Keratinocyte (primary cell): Measurements from ENCODE around the gene RALGPS2. TPM values are rescaled to one million over a fixed set of nuclear protein-coding genes. Genes with fewer than 3 reads are reported as not detected.

ENCODE experiments used
- DNase-seq: peaks from one replicate; pipeline ENCODE4 v3.0.0-alpha.2; 2011; ENCODE audit warnings: low read depth, missing footprints, low spot score
- FAIRE-seq: peaks from 2 replicates; lab custom pipeline; 2011; peaks lifted over from hg19 to GRCh38; lab: Jason Lieb, UNC
- H2AFZ ChIP-seq: 2 replicates; pipeline ENCODE4 v1.6.0; 2012; ENCODE audit warnings: low read length, control low read depth, inconsistent platforms; ENCODE audit not compliant: control insufficient read depth
- H3K27ac ChIP-seq: 2 replicates; pipeline ENCODE4 v1.5.1; 2011; ENCODE audit warnings: low read length; ENCODE audit not compliant: control insufficient read depth, insufficient read depth
- H3K27me3 ChIP-seq: 3 replicates; pipeline ENCODE4 v1.6.0; 2011; ENCODE audit warnings: low read length; ENCODE audit not compliant: control insufficient read depth, insufficient read depth; ENCODE audit errors: extremely low read depth
- H3K36me3 ChIP-seq, 2 experiments: 2 replicates in 1 of 2; 3 replicates in 1 of 2; pipeline ENCODE4 v1.5.1; 2011; ENCODE audit warnings: low read length in 2 of 2, mild to moderate bottlenecking in 1 of 2; ENCODE audit not compliant: control insufficient read depth in 2 of 2, insufficient read depth in 2 of 2; ENCODE audit errors: extremely low read depth in 1 of 2
- H3K4me1 ChIP-seq: 3 replicates; pipeline ENCODE4 v1.5.1; 2011; ENCODE audit warnings: low read length; ENCODE audit not compliant: control insufficient read depth, insufficient read depth; ENCODE audit errors: extremely low read depth
- H3K4me2 ChIP-seq: 3 replicates; pipeline ENCODE4 v1.6.0; 2011; ENCODE audit warnings: low read depth, low read length; ENCODE audit not compliant: control insufficient read depth, insufficient read depth; ENCODE audit errors: extremely low read depth
- H3K4me3 ChIP-seq, 3 experiments: fragments of 200-600 bp in 1 of 3; sonication (generic) in 1 of 3; 2 replicates in 2 of 3; 3 replicates in 1 of 3; pipeline ENCODE4 v1.5.1; 2011 to 2016; ENCODE audit warnings: low read length in 3 of 3, mild to moderate bottlenecking in 3 of 3, control low read depth in 2 of 3, inconsistent platforms in 1 of 3, low read depth in 1 of 3, mixed read lengths in 1 of 3, mixed run types in 1 of 3, moderate library complexity in 1 of 3; ENCODE audit not compliant: control insufficient read depth in 2 of 3, insufficient read depth in 2 of 3; ENCODE audit errors: extremely low read depth in 1 of 3
- H3K79me2 ChIP-seq: 2 replicates; pipeline ENCODE4 v1.6.0; 2012; ENCODE audit warnings: low read length; ENCODE audit not compliant: control insufficient read depth, insufficient read depth
- H3K9ac ChIP-seq: 3 replicates; pipeline ENCODE4 v1.6.0; 2011; ENCODE audit warnings: low read length; ENCODE audit not compliant: control insufficient read depth, insufficient read depth; ENCODE audit errors: extremely low read depth
- H3K9me1 ChIP-seq: 3 replicates; pipeline ENCODE4 v1.6.0; 2011; ENCODE audit warnings: low read length; ENCODE audit not compliant: control insufficient read depth, insufficient read depth; ENCODE audit errors: extremely low read depth
- H3K9me3 ChIP-seq: 2 replicates; pipeline ENCODE4 v1.5.1; 2012; ENCODE audit warnings: low read depth, low read length; ENCODE audit not compliant: control insufficient read depth
- H4K20me1 ChIP-seq: 3 replicates; pipeline ENCODE4 v1.6.0; 2011; ENCODE audit warnings: low read length; ENCODE audit not compliant: control insufficient read depth, insufficient read depth; ENCODE audit errors: extremely low read depth
- EZH2 ChIP-seq: IDR thresholded peaks from one replicate; pipeline ENCODE4 v1.6.1; 2012; ENCODE audit warnings: inconsistent platforms, mild to moderate bottlenecking, low read length, moderate library complexity
- dilution Hi-C: fragments of 300-500 bp; cut with MboI; formaldehyde crosslinking; loops from one replicate; pipeline ENCODE4 v1.7.0; 2020; ENCODE audit warnings: low sequenced_read_pairs; ENCODE audit not compliant: extremely low pct_ligation_motif_present
- polyA plus RNA-seq, 5 experiments: library from polyadenylated mRNA; depleted of rRNA in 3 of 5; stranded (reverse) in 3 of 5; stranded (forward) in 1 of 5; unstranded in 1 of 5; fragments of >200 nt; gene quantifications; 1 replicate in 1 of 5; 2 replicates in 3 of 5; 3 replicates in 1 of 5; pipeline versions ENCODE4 v1.2.1 to v1.2.3, GENCODE V29; 2011 to 2012; ENCODE audit warnings: missing spikeins in 2 of 5, low read depth in 1 of 5, low replicate concordance in 1 of 5
- TF ChIP-seq, protein P1 (sequence below), 3 experiments: IDR thresholded peaks in 1 of 3; conservative IDR thresholded peaks in 1 of 3; optimal IDR thresholded peaks in 1 of 3; 2 replicates in 2 of 3; 3 replicates in 1 of 3; pipeline versions ENCODE3 to v1.5.1; 2011; ENCODE audit warnings: low read length in 3 of 3, mild to moderate bottlenecking in 3 of 3, moderate library complexity in 2 of 3, control low read depth in 1 of 3, inconsistent platforms in 1 of 3; ENCODE audit not compliant: insufficient read depth in 2 of 3; ENCODE audit errors: extremely low read depth in 1 of 3

The RALGPS2 gene
- polyA plus RNA-seq, 1 donor (not counting 4 experiments of a cell fraction or from before 2014, with no cell fraction given) = 14.8 TPM

DNA sequence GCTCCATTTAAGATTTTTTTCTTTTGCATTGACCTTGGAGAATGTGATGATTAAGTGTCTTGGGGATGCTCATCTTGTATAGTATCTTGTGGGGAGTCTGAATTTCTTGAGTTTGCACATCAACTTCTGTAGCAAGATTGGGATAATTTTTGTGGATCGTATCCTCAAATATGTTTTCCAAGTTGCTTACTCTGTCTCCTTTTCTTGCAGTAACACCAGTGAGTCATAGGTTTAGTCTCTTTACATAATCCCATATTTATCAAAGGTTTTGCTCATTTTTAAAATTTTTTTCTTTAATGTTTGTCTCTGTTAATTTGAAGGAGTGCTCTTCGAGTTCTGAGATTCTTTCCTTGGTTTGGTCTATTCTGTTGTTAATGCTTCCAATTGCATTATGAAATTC lies 187.6 kb downstream of the RALGPS2 start:
- TF ChIP-seq, protein P1, sequence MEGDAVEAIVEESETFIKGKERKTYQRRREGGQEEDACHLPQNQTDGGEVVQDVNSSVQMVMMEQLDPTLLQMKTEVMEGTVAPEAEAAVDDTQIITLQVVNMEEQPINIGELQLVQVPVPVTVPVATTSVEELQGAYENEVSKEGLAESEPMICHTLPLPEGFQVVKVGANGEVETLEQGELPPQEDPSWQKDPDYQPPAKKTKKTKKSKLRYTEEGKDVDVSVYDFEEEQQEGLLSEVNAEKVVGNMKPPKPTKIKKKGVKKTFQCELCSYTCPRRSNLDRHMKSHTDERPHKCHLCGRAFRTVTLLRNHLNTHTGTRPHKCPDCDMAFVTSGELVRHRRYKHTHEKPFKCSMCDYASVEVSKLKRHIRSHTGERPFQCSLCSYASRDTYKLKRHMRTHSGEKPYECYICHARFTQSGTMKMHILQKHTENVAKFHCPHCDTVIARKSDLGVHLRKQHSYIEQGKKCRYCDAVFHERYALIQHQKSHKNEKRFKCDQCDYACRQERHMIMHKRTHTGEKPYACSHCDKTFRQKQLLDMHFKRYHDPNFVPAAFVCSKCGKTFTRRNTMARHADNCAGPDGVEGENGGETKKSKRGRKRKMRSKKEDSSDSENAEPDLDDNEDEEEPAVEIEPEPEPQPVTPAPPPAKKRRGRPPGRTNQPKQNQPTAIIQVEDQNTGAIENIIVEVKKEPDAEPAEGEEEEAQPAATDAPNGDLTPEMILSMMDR (optimal IDR thresholded peaks at IDR 0.05 in 1 of 3, IDR thresholded peaks at IDR 0.05 in 1 of 3, conservative IDR thresholded peaks at IDR 0.05 in 1 of 3; ENCODE audit: extremely low read depth in 1 of 3, insufficient read depth in 2 of 3, low read length in 3 of 3) = no peak
- no peak for TF ChIP-seq EZH2
- Histone ChIP-seq H3K4me3 (no peak overlapping the region), H3K36me3 (no peaks in the 10 kb centered on the region), H3K4me1 (no peaks in the 10 kb centered on the region), H2AFZ (no peak overlapping the region), H3K9me1 (no peaks in the 10 kb centered on the region), H3K79me2 (no peaks in the 10 kb centered on the region), H3K9ac (no peak overlapping the region), H3K9me3 (no peaks in the 10 kb centered on the region), H3K27me3 (no peaks in the 10 kb centered on the region), H3K4me2 (no peak overlapping the region), H3K27ac (no peak overlapping the region), H4K20me1 (no peaks in the 10 kb centered on the region)
- dilution Hi-C loops = no loop called here
- DNase-seq (no peak), FAIRE-seq (no peak)

DNA sequence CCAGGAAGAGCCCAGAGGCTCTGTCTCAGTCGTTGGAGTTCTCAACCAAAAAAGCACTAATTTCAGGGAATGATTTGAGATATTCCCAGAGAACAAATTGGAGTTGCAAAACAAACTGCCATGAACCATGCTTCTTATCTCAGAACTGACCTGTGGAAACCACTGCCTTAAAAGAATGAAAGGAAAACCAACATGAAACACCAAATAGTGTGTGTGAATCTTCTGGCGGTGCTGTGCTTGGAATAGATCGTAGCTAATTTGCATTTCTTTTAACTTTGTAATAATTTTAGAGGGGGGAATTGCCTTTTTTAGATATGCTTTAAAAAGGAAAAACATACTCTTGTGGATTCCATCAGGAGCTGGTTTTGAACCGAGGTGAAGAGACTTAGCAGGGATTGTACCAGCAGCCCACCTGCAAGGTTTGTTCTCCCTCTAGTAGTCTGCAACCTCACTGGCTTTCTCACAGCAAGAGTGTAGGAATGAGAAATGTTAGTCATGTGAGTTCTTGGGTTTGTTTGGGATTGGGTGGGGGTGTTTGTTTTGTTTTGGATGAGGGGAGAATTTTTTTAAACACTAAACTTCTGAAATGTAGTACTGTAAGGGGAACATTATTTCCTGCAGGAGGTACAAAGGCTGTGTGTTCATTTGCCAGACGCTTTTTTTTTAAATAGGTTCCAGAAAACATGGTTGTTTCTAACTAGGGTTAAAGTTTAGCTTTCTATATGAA lies 191.6 kb downstream of the RALGPS2 start:
- H3K27me3 ChIP-seq = no peaks in the 10 kb centered on the region
- H3K4me3 ChIP-seq = no peak overlapping the region
- no peak overlapping the region for H3K4me2 ChIP-seq
- H4K20me1 ChIP-seq = no peaks in the 10 kb centered on the region
- DNase-seq (no peak), FAIRE-seq (no peak)
- H2AFZ ChIP-seq = no peak overlapping the region
- H3K4me1 ChIP-seq = no peaks in the 10 kb centered on the region
- H3K79me2 ChIP-seq = no peaks in the 10 kb centered on the region
- H3K9me1 ChIP-seq = no peaks in the 10 kb centered on the region
- peaks cover 0 to 1% of the 10 kb centered on the region in 2 experiments for H3K36me3 ChIP-seq
- H3K27ac ChIP-seq = no peak overlapping the region
- TF ChIP-seq, protein P1 (optimal IDR thresholded peaks at IDR 0.05 in 1 of 3, IDR thresholded peaks at IDR 0.05 in 1 of 3, conservative IDR thresholded peaks at IDR 0.05 in 1 of 3; ENCODE audit: extremely low read depth in 1 of 3, insufficient read depth in 2 of 3, low read length in 3 of 3) = no peak
- TF ChIP-seq EZH2 = no peak
- no peak overlapping the region for H3K9ac ChIP-seq
- no peaks in the 10 kb centered on the region for H3K9me3 ChIP-seq
- dilution Hi-C loops = no loop called here
